Testis (tissue), 3 donors: ENCODE data around the gene ZNF277. TPM values are rescaled to one million over a fixed set of nuclear protein-coding genes. Genes with fewer than 3 reads are reported as not detected.

ENCODE experiments used
- DNase-seq: peaks from one replicate; pipeline ENCODE4 v3.0.0-alpha.2; 2019
- H3K27ac ChIP-seq, 2 donors: fragments of 200-600 bp; sonication (generic); one replicate each; pipeline ENCODE4 v1.5.1; 2019
- H3K27me3 ChIP-seq: fragments of 200-600 bp; sonication (generic); one replicate; pipeline ENCODE4 v1.5.1; 2019
- H3K36me3 ChIP-seq: fragments of 200-600 bp; sonication (generic); one replicate; pipeline ENCODE4 v1.5.1; 2017; ENCODE audit warnings: low read depth; ENCODE audit errors: missing control alignments
- H3K4me1 ChIP-seq: fragments of 200-600 bp; sonication (generic); one replicate; pipeline ENCODE4 v1.5.1; 2019
- H3K4me3 ChIP-seq, 2 donors: fragments of 200-600 bp; sonication (generic); one replicate each; pipeline ENCODE4 v1.5.1; 2017 to 2019
- H3K9me3 ChIP-seq: fragments of 200-600 bp; sonication (generic); one replicate; pipeline ENCODE4 v1.5.1; 2017
- CTCF ChIP-seq, 3 experiments: fragments of 450-650 bp in 2 of 3; fragments of 200-600 bp in 1 of 3; sonication (generic) in 1 of 3; IDR thresholded peaks; one replicate each; pipeline ENCODE4 v1.5.1; 2016 to 2019; ENCODE audit warnings: antibody characterized with exemption in 3 of 3, mild to moderate bottlenecking in 2 of 3, moderate library complexity in 1 of 3
- POLR2A ChIP-seq: fragments of 450-650 bp; IDR thresholded peaks from one replicate; pipeline ENCODE4 v1.6.1; 2017; ENCODE audit warnings: antibody characterized with exemption, mild to moderate bottlenecking, moderate library complexity
- WGBS, 2 donors: methylation state at CpG; one replicate each; pipeline ENCODE4 v1.1.5; 2018; 5-methylcytosine and 5-hydroxymethylcytosine counted together
- intact Hi-C: fragments of 100-400 bp; cut with DNase I; formaldehyde crosslinking; loops from one replicate; pipeline ENCODE4 v1.15.1; 2023; ENCODE audit warnings: low total_unique reads
- polyA plus RNA-seq: library from polyadenylated mRNA; stranded (reverse); fragments of 350-450 nt; fragmentation: Illumina TruSeq; extraction: RNeasy Lipid Tissue Mini Kit (QIAGEN cat#74804); gene quantifications from one replicate; pipeline ENCODE4 v1.2.3, GENCODE V29; 2014; ENCODE audit warnings: low read depth, low replicate concordance; ENCODE audit not compliant: insufficient read depth
- total RNA-seq, 2 donors: library from RNA; depleted of rRNA; stranded (reverse); fragments of >200 nt; gene quantifications; one replicate each; pipeline ENCODE4 v1.2.3, GENCODE V29; 2016

Gene ZNF277
- total and polyA plus RNA-seq, 3 donors from 2014 or later = 13.9 to 15.4 (median 14.6) TPM

DNA sequence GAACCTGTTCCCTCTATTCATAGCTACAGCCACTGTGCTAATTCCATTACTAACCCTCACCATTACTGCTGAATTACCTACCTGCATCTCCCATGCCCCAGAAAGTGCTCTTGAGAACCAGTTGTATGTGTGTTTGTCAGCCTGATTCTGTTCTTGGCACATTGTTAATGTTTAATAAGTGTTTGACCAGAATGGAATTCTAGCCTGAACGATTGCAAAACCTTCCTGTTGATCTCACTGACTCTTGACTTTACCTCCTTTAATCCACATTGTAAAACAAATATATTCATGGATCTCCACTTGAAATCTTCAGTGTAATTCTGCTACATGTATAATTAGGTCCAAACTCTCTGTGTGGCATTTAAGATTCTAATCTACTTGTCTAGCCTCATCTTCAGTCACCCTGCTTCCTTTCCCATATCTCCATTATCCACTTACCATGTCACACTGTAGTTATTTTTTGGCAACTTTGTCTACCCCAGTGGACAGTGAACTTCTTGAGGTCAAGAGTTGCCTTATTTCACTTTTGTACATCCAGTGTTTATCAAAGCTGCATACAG is 4.9 kb downstream of the ZNF277 start:
- Histone ChIP-seq H3K27ac (no peak overlapping the region), H3K9me3 (no peaks in the 10 kb centered on the region), H3K27me3 (no peaks in the 10 kb centered on the region), H3K4me1 (peaks cover 9% of the 10 kb centered on the region), H3K36me3 (no peaks in the 10 kb centered on the region), H3K4me3 (no peak overlapping the region)
- no peak for TF ChIP-seq CTCF (IDR thresholded peaks at IDR 0.05)
- no peak for TF ChIP-seq POLR2A
- intact Hi-C loops = no loop called here
- no peak for DNase-seq
- WGBS, 2 donors = 62 to 65% methylated on average over 1 of the region's 1 CpG

GRCh38 chr7:112212571-112212970 is 6.1 kb downstream of the ZNF277 start:
- Histone ChIP-seq H3K9me3 (no peaks in the 10 kb centered on the region), H3K27ac (no peak overlapping the region), H3K4me3 (no peak overlapping the region), H3K36me3 (no peaks in the 10 kb centered on the region), H3K4me1 (peaks cover 5% of the 10 kb centered on the region), H3K27me3 (no peaks in the 10 kb centered on the region)
- WGBS, 2 donors = 90 to 93% methylated on average over 2 of the region's 2 CpGs
- intact Hi-C loops = no loop called here
- no peak for TF ChIP-seq POLR2A
- no peak for TF ChIP-seq CTCF (IDR thresholded peaks at IDR 0.05)
- no peak for DNase-seq

GRCh38 chr7:112213735-112214134 is 7.2 kb downstream of the ZNF277 start:
- intact Hi-C loops = no loop called here
- no peak for DNase-seq
- no peaks in the 10 kb centered on the region for H3K36me3 ChIP-seq
- H3K9me3 ChIP-seq = no peaks in the 10 kb centered on the region
- 85 to 87% methylated on average over 1 of the region's 1 CpG for WGBS, 2 donors
- H3K4me1 ChIP-seq = peaks cover 5% of the 10 kb centered on the region
- H3K4me3 ChIP-seq = no peak overlapping the region
- H3K27ac ChIP-seq = no peak overlapping the region
- TF ChIP-seq POLR2A (no peak), CTCF (IDR thresholded peaks at IDR 0.05) (no peak)
- no peaks in the 10 kb centered on the region for H3K27me3 ChIP-seq

DNA sequence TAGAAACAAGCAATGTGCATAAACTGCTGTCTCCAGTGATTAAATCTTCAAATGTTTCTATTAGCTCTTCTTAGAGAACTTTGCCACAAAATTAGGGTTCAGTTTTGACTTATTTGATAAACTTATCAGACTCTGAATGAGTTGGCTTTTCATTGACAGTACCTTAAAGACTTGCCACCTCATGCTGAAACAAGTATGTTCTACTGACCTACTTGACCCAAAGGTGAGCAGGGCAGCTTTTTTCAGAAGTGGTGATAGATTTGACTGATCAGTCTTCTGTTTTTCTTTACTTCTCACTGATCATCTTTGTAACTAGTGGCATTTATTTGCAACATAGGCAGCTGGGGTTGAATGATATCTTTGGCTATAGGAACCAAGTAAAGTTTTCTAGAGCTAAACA is 7.8 kb downstream of the ZNF277 start:
- H3K9me3 ChIP-seq = no peaks in the 10 kb centered on the region
- peaks cover 5% of the 10 kb centered on the region for H3K4me1 ChIP-seq
- intact Hi-C loops = no loop called here
- no peaks in the 10 kb centered on the region for H3K27me3 ChIP-seq
- DNase-seq = no peak
- no peak for TF ChIP-seq POLR2A
- no peak for TF ChIP-seq CTCF (IDR thresholded peaks at IDR 0.05)
- no peak overlapping the region for H3K27ac ChIP-seq
- H3K36me3 ChIP-seq = no peaks in the 10 kb centered on the region
- no peak overlapping the region for H3K4me3 ChIP-seq

DNA sequence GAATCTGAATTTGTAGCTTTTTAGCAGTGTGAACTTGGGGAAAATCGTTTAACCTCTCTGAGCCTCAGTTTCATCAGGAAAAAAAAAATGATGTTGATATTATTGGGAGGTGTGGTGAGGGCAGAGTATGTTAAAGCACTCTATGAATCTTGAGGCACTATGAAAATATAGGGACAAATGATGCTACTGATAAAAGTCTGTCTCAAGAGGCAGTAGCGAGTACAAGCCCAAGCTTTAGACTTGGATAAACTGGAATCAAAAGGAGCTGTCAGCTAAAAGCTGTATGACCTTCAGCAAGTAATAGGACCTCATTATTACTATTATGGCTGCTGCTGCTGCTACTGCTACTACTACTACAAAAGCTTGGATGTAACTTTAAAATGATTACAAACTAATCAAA is 8.4 kb downstream of the ZNF277 start:
- intact Hi-C loops = no loop called here
- H3K9me3 ChIP-seq = no peaks in the 10 kb centered on the region
- no peaks in the 10 kb centered on the region for H3K36me3 ChIP-seq
- no peak overlapping the region for H3K4me3 ChIP-seq
- no peak for DNase-seq
- TF ChIP-seq CTCF (IDR thresholded peaks at IDR 0.05) (no peak), POLR2A (no peak)
- 74 to 79% methylated on average over 2 of the region's 2 CpGs for WGBS, 2 donors
- no peaks in the 10 kb centered on the region for H3K27me3 ChIP-seq
- no peak overlapping the region for H3K27ac ChIP-seq
- H3K4me1 ChIP-seq = peaks cover 5% of the 10 kb centered on the region
